ENCODE measurements around the gene HS3ST3B1.

Gene HS3ST3B1

DNA sequence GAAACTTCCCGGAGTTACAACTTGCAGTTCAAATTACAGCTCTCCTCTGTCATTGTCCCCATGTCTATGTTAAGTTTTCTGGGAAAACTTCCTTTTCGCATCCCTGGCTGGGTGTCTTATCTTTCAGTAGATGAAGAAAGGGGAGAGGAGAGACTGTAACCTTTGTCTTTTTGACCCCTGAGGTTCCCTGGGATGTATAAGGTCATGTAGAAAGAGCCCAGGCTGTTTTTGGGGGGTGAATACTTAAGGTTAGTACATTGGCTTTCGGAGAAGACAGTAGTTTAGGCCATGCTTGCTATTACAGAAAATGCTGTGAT is 31.1 kb downstream of the HS3ST3B1 start:
- no peaks in the 10 kb centered on the region for H3K27me3 ChIP-seq (ENCODE audit: control insufficient read depth, insufficient read depth, low read length)
- H3K9ac ChIP-seq (ENCODE audit: low read length), result no peak overlapping the region
- peaks cover 7% of the 10 kb centered on the region for H3K4me1 ChIP-seq (ENCODE audit: control insufficient read depth, insufficient read depth, low read length)

DNA sequence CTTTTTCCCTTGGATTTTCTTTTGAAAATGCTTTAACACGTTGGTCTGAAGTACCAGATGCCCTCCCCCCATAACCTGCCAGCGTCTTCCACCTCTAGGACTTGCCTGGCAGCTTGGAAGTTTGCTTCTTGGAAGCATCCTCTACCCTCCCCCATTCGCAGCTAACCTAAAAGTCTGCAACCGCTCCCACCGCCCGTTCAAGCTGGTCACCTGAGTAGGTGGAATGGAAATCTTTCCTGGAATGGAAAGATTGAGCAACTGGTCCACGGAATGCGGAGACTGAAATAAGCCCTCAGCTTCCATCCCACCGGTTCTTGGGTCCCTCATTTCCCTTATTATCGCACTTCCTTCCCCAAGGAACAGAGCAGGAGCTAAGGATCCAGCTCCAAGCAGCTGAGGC is 31.4 kb downstream of the HS3ST3B1 start:
- Histone ChIP-seq H3K4me3 (ENCODE audit: low read length) (no peak overlapping the region), H3K36me3 (ENCODE audit: control insufficient read depth, insufficient read depth, low read length) (no peaks in the 10 kb centered on the region), H3K9me3 (ENCODE audit: control insufficient read depth, low read length) (no peaks in the 10 kb centered on the region), H3K4me1 (ENCODE audit: control insufficient read depth, insufficient read depth, low read length) (peaks cover 7% of the 10 kb centered on the region), H3K27me3 (ENCODE audit: control insufficient read depth, insufficient read depth, low read length) (no peaks in the 10 kb centered on the region), H3K9ac (ENCODE audit: low read length) (no peak overlapping the region)

More for the DNA sequence above, 31.1 kb downstream of the HS3ST3B1 start:
- H3K4me3 ChIP-seq (ENCODE audit: low read length), result no peak overlapping the region
- H3K9me3 ChIP-seq (ENCODE audit: control insufficient read depth, low read length), result no peaks in the 10 kb centered on the region
- H3K36me3 ChIP-seq (ENCODE audit: control insufficient read depth, insufficient read depth, low read length), result no peaks in the 10 kb centered on the region

DNA sequence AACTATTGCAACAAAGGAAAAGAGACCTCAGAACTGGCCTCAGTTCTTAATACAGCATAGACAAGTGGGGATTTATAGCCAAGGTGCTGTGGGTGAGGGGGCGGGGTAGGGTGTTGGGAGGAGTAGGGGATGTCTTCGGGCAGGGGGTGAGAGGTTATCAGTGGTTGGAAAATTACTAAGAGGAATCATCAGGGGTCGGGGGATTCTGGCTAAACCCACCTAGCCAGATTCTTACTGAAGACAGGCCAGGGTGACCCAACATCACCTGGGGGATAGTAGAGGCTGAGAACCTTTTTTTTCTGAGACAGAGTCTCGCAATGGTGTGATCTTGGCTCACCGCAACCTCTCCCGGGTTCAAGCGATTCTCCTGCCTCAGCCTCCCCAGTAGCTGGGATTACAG is 32.6 kb downstream of the HS3ST3B1 start:
- H3K9ac ChIP-seq (ENCODE audit: low read length), result no peak overlapping the region

DNA sequence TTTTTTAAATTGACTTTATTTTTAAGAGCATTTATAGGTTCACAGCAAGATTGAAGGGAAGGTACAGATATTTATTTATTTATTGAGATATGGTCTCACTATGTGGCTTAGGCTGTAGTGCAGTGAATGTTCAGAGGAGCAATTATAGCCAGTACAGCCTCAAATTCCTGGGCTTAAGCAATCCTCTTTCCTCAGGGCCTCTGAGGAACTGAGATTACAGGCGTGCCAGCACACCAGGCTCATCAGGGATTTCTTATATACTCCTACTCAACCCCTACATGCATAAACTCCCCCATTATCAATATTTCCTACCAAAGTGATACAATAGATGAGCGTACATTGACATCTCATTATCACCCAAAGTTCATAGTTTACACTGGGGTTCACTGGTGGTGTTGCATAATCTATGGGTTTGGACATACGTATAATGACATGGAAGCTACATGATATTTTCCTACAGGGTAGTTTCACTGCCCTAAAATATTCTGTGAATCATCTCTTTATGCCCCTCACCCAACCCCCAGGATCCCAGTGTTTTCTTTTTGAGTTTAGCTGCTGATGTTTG is 33.5 kb downstream of the HS3ST3B1 start:
- H3K4me3 ChIP-seq (ENCODE audit: low read length), result no peak overlapping the region
- H3K9me3 ChIP-seq (ENCODE audit: control insufficient read depth, low read length), result no peaks in the 10 kb centered on the region
- peaks cover 7% of the 10 kb centered on the region for H3K4me1 ChIP-seq (ENCODE audit: control insufficient read depth, insufficient read depth, low read length)
- H3K9ac ChIP-seq (ENCODE audit: low read length), result no peak overlapping the region
- H3K36me3 ChIP-seq (ENCODE audit: control insufficient read depth, insufficient read depth, low read length), result no peaks in the 10 kb centered on the region
- H3K27me3 ChIP-seq (ENCODE audit: control insufficient read depth, insufficient read depth, low read length), result no peaks in the 10 kb centered on the region

More for the DNA sequence above, 32.6 kb downstream of the HS3ST3B1 start:
- peaks cover 7% of the 10 kb centered on the region for H3K4me1 ChIP-seq (ENCODE audit: control insufficient read depth, insufficient read depth, low read length)
- no peaks in the 10 kb centered on the region for H3K9me3 ChIP-seq (ENCODE audit: control insufficient read depth, low read length)
- no peaks in the 10 kb centered on the region for H3K36me3 ChIP-seq (ENCODE audit: control insufficient read depth, insufficient read depth, low read length)
- H3K27me3 ChIP-seq (ENCODE audit: control insufficient read depth, insufficient read depth, low read length), result no peaks in the 10 kb centered on the region
- H3K4me3 ChIP-seq (ENCODE audit: low read length), result no peak overlapping the region

DNA sequence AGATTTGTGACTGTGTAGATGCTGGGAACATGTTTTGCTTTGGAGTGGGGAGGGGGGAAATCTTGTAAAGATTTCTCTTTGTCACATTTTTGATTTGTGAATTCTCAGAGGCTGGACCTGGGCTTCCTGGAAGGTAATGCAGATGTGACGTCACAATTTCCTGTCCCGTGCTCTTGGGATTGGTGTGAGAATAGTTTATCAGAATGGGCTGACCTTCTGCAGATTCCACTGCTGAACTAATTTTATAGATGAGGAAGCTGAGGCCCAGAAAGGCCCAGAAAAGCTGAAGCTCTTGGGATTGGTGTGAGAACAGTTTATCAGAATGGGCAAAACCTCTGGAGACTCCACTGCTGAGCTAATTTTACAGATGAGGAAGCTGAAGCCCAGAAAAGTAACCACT is 34.0 kb downstream of the HS3ST3B1 start:
- no peaks in the 10 kb centered on the region for H3K36me3 ChIP-seq (ENCODE audit: control insufficient read depth, insufficient read depth, low read length)
- H3K9ac ChIP-seq (ENCODE audit: low read length), result no peak overlapping the region
- H3K9me3 ChIP-seq (ENCODE audit: control insufficient read depth, low read length), result no peaks in the 10 kb centered on the region
- no peaks in the 10 kb centered on the region for H3K27me3 ChIP-seq (ENCODE audit: control insufficient read depth, insufficient read depth, low read length)
- no peak overlapping the region for H3K4me3 ChIP-seq (ENCODE audit: low read length)
- H3K4me1 ChIP-seq (ENCODE audit: control insufficient read depth, insufficient read depth, low read length), result peaks cover 7% of the 10 kb centered on the region

DNA sequence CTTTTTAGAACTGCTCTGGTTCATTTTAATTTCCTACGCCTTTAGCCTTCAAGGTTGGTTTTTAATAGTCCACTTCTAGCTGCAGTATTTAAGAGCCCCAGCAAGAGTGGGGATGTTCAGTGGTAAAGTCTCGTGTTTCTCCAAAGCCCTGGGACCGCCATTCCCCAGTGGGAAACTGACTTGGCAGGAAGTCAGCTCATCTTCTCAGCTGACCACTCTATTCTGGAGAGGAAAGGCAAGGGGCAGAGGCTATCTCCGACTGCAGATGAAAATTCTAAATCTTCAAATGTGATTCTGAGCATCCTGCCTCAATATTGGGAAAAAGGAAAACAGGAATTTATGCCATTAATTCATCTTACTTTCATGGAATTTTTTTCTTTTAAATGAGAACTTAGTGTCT is 35.5 kb downstream of the HS3ST3B1 start:
- Histone ChIP-seq H3K9ac (ENCODE audit: low read length) (no peak overlapping the region), H3K9me3 (ENCODE audit: control insufficient read depth, low read length) (no peaks in the 10 kb centered on the region), H3K27me3 (ENCODE audit: control insufficient read depth, insufficient read depth, low read length) (no peaks in the 10 kb centered on the region), H3K4me3 (ENCODE audit: low read length) (no peak overlapping the region), H3K36me3 (ENCODE audit: control insufficient read depth, insufficient read depth, low read length) (no peaks in the 10 kb centered on the region), H3K4me1 (ENCODE audit: control insufficient read depth, insufficient read depth, low read length) (no peaks in the 10 kb centered on the region)

DNA sequence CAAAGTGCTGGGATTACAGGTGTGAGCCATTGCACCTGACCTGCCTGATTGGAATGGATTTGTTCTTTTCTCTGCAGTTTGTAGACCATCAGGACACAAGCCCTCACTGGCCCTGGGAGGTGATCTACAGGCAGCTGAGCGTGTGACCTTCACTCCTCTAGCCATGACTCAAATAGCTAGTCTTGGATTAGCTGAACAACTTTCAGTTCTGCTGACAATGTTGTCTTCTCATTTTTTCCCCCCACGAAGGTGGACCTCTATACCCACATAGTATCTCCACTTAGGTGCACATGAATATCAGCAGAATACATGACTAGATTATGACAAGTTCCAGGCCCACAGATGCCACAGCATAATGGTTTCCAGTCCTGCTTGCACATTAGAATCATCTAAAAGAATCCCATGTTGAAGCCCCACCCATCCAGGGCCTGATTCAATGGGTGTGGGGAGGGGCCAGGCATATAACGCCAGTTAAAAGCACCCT is 36.8 kb downstream of the HS3ST3B1 start:
- Histone ChIP-seq H3K4me3 (ENCODE audit: low read length) (no peak overlapping the region), H3K9ac (ENCODE audit: low read length) (no peak overlapping the region), H3K27me3 (ENCODE audit: control insufficient read depth, insufficient read depth, low read length) (no peaks in the 10 kb centered on the region), H3K36me3 (ENCODE audit: control insufficient read depth, insufficient read depth, low read length) (no peaks in the 10 kb centered on the region), H3K4me1 (ENCODE audit: control insufficient read depth, insufficient read depth, low read length) (no peaks in the 10 kb centered on the region), H3K9me3 (ENCODE audit: control insufficient read depth, low read length) (no peaks in the 10 kb centered on the region)

DNA sequence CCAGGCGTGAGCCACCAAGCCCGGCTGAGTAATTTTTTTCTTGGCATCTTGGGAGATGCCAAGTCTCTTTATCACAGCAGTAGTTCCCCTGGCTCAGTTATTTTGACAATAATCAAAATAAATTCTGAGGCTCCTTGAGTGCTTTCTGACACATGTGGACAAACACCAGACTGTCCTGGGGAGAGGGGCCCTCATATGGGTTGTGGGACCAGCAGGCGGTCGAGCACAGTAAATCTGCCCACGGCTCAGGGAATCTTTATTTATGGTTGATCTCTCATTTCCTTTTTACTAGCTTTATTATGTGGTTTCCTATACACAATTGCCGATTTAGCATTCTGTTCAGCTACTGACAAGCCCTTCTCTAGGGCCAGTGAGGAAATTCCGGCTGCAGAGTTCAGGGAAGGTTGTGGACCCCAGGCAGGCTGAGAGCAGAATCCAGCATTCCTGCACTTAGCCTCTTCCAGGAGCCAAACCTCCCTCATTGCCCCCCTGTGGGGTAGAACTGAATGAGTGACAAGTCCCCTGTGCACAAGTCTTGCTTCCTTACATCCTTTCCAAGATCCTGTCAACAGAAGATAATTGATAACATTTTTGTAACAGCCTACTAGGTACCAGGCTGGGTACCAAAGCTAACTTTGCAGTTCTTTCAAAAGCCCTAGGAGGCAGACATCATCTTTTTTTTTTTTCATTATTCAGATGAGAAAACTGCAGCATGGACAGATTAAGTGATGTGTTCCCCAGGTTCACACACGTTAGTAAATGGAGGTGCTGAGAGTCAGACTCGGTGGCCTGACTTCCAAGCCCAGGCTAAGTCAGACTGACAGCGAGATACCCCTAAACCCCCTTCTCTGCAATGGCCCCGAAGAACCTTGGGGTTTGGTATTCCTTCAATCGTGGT is 40.2 kb downstream of the HS3ST3B1 start:
- Histone ChIP-seq H3K4me1 (ENCODE audit: control insufficient read depth, insufficient read depth, low read length) (no peaks in the 10 kb centered on the region), H3K27me3 (ENCODE audit: control insufficient read depth, insufficient read depth, low read length) (no peaks in the 10 kb centered on the region), H3K4me3 (ENCODE audit: low read length) (no peak overlapping the region), H3K9me3 (ENCODE audit: control insufficient read depth, low read length) (no peaks in the 10 kb centered on the region), H3K9ac (ENCODE audit: low read length) (no peak overlapping the region), H3K36me3 (ENCODE audit: control insufficient read depth, insufficient read depth, low read length) (no peaks in the 10 kb centered on the region)

DNA sequence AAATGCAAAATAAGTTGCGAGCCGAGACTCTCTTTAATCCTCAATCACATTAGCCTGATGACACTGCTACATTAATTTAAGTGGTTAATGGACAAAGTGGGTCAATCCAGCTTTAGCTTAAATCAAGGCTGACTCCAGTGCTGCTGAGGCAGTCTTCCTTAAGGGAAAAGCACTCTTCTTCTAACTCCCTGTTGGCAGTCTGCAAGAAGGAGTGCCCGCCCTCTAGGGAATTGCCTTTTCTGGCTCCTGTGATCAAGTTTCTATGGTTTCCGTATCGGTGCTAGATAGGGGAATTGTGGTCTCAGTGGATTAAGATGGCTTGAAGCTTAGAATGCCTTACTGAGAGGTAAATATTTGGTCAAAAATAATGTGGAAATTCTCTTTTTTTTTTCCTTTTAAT is 41.0 kb downstream of the HS3ST3B1 start:
- no peaks in the 10 kb centered on the region for H3K27me3 ChIP-seq (ENCODE audit: control insufficient read depth, insufficient read depth, low read length)
- no peaks in the 10 kb centered on the region for H3K4me1 ChIP-seq (ENCODE audit: control insufficient read depth, insufficient read depth, low read length)
- H3K4me3 ChIP-seq (ENCODE audit: low read length), result no peak overlapping the region
- no peaks in the 10 kb centered on the region for H3K9me3 ChIP-seq (ENCODE audit: control insufficient read depth, low read length)
- no peaks in the 10 kb centered on the region for H3K36me3 ChIP-seq (ENCODE audit: control insufficient read depth, insufficient read depth, low read length)
- no peak overlapping the region for H3K9ac ChIP-seq (ENCODE audit: low read length)

DNA sequence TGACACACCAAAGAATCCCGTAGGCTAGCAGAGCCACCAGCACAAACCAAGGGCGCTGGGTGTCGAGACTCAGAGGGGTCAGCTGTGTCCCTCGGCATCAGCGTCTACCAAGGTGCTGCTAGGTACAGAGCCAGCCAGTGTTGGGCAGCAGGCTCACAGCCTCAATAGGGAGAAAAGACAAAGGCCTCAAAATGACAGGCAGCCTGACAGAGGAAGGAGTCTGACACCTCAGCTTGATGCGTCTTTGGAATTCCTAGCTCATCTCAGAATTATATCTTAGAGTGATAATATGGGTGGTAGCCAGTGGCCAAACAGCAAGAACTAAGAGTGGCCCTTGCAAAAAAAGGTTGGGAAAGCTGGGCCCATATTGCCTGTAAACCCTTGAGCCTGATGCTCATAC is 45.9 kb downstream of the HS3ST3B1 start:
- H3K9me3 ChIP-seq (ENCODE audit: control insufficient read depth, low read length), result no peaks in the 10 kb centered on the region
- no peaks in the 10 kb centered on the region for H3K36me3 ChIP-seq (ENCODE audit: control insufficient read depth, insufficient read depth, low read length)
- no peaks in the 10 kb centered on the region for H3K27me3 ChIP-seq (ENCODE audit: control insufficient read depth, insufficient read depth, low read length)
- H3K9ac ChIP-seq (ENCODE audit: low read length), result no peak overlapping the region
- no peak overlapping the region for H3K4me3 ChIP-seq (ENCODE audit: low read length)
- H3K4me1 ChIP-seq (ENCODE audit: control insufficient read depth, insufficient read depth, low read length), result no peaks in the 10 kb centered on the region

DNA sequence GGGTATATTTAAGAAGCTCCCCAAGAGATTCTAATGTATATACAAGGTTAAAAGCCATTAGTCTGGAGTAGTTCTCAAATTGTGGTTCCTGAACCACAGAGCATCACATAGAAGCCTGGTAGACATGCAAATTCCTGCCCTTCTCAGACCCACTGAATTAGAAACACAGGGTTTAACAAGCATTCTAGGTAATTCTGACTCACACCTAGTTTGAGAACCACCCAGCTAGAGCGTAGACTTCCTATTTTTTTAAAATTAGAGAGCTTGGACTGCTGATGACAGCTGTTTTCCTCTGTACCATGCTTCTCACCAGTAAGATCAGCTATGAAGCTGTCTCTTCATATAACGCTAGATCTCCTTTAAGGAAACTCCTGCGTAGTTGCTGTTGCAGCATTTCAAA is 50.6 kb downstream of the HS3ST3B1 start:
- H3K4me1 ChIP-seq (ENCODE audit: control insufficient read depth, insufficient read depth, low read length), result no peaks in the 10 kb centered on the region
- no peaks in the 10 kb centered on the region for H3K9me3 ChIP-seq (ENCODE audit: control insufficient read depth, low read length)
- no peaks in the 10 kb centered on the region for H3K27me3 ChIP-seq (ENCODE audit: control insufficient read depth, insufficient read depth, low read length)
- no peaks in the 10 kb centered on the region for H3K36me3 ChIP-seq (ENCODE audit: control insufficient read depth, insufficient read depth, low read length)
- no peak overlapping the region for H3K4me3 ChIP-seq (ENCODE audit: low read length)
- H3K9ac ChIP-seq (ENCODE audit: low read length), result no peak overlapping the region

DNA sequence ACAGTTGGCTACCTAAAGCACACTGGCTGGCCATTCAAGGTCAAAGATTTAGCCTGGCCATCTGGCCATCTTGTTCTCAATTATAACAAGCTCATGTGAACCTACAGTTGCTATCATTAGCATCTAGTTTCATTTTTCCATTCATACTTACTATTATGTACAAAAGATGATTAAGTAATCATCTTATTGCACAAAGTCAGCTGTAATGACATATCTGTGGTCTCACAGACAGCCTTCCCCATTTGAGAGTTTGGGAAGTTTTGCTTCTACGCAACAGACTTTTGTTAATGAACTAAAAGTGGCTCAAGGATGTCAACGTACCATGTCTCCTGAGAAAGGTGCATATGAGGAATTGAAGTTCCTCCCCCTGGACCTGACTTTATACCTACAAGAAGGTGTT is 51.3 kb downstream of the HS3ST3B1 start:
- H3K4me1 ChIP-seq (ENCODE audit: control insufficient read depth, insufficient read depth, low read length), result no peaks in the 10 kb centered on the region
- H3K4me3 ChIP-seq (ENCODE audit: low read length), result no peak overlapping the region
- H3K36me3 ChIP-seq (ENCODE audit: control insufficient read depth, insufficient read depth, low read length), result no peaks in the 10 kb centered on the region
- H3K9ac ChIP-seq (ENCODE audit: low read length), result no peak overlapping the region
- no peaks in the 10 kb centered on the region for H3K27me3 ChIP-seq (ENCODE audit: control insufficient read depth, insufficient read depth, low read length)
- no peaks in the 10 kb centered on the region for H3K9me3 ChIP-seq (ENCODE audit: control insufficient read depth, low read length)
